H4 (cell line): ENCODE data around the gene RARRES2. TPM values are rescaled to one million over a fixed set of nuclear protein-coding genes. Genes with fewer than 3 reads are reported as not detected.
"Not testable (repeated sequence)": the region's sequence is repeated elsewhere in the genome, so short reads cannot be mapped to it uniquely, and the experiment has no call there.

Experiments used
- DNase-seq: peaks from one replicate; pipeline ENCODE4 v3.0.0-alpha.2; 2015; ENCODE audit warnings: low spot score
- total RNA-seq: library from RNA; depleted of rRNA; stranded (reverse); fragments of >200 nt; shearing (Covaris generic); gene quantifications from 2 replicates; pipeline ENCODE4 v1.2.3, GENCODE V29; 2014; rRNA removed

RARRES2 gene
- total RNA-seq = not detected in 2 replicates

DNA sequence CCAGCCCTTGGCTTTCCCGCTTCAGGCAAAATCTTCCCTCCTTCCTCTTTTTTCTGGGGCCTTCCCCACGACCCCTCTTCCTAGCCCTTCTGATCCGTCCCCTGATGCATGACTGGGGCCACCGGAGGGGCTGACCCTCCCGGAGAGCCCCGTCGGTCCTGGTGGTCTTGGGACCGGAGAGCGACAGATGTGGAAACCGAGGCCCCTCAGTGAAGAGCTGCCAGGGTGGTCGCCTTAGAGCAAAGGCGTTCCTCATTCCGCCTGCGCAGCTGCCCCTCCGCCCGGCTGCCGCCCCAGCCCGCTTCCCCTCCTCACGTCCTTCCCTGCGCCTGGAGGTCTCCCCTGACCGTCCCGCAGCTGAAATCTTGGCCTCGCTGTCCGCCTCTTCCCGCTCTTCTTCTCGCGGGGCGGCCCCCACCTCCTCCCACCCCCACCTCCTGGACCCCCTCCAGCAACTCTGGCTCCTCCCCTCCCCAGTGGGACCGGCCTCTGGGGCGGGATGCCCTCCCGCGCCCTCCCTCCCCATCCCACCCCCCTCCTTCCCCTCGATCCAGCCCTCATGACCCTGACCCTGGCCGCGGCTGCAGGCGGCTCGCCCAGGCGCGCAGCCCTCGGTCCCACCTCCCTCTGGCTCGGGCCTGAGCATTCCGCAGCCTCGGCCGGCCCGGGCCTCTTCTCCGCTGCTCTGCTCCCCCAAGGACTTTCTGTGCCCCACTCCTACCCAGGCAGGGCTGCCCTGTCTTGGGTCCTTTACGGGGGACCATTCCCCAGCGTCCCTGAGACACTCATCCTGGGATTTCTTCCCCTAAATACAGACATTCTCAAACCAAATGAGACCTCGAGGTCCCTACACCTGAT, at the start of gene RARRES2:
Gene RARRES2, minus strand, starts transcription at position 367 of the 858 bp plus-strand sequence. CDS start 1,020 bp downstream, outside the sequence.
- DNase-seq = no peak

DNA sequence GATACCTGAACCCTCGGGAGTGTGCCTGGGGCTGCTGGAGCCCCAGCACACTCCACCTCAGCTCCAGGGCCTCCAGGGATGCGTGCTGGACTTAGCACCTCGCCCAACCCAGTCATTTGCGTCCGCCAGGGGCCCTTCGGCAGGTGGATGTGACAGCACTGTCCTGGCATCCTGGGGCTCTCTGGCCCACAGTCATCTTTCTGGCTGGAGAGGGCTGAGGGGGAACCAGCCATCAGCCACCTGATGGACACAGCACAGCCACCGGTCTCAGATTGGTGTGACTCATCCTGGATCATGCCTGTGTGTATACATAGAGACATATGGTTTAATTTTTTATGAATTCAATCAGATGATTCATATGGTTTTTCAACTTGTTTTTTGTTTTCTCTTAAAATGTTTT, 48.8 kb upstream of the RARRES2 start:
- no peak for DNase-seq

DNA sequence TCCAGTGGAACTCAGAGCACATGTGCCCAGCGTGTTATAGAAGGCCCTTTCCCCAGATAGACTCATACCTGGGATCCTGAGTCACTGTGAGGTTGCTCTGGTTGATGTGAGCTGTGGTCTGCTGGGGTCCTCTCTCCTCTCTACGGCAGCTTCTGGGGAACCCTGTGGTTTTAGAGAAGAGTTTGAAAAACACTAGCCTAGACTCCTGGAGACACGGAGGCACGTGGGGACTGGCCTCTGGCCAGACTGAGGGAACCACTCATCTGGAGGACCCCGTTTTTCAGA, 48.0 kb upstream of the RARRES2 start:
- no peak for DNase-seq

DNA sequence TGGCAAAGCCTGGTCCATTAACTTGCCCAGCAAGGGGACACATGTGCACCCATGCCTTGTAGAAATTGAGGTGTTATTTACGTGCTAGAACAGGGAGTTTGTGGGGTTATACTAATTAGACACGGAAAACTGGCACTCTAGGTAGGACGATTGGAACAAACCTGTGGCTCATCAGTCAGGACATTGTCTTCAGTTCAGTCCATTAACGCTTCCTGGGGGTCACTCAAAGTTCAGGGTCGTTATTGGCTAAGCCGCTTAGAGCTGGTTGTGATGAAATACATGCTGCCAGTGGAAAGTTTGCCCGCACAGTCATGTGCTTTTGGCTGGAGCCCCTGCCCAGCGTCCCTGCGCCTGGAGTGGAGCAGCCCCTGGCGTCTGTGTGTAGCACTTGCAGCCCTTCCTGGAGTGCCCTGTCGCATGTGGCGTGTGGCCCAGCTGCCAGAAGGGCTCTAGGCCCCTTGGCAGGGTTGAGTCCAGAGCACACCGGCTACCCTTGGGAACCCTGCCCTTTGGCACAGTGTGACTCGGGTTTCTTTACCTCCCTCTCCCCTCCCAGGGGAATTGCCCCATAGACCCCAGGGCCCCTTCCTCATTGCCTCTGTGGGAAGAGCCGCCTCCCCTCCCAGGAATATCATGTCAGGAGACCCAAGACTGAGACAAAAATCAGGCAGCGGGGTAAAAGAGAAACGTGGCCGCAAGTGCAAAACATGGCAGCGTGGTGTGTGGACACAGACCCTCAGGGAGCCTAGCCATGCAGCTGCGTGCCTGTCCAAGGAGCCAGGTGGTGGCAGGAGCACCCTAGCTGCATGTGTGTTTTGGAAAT, 47.5 kb upstream of the RARRES2 start:
- peak; percentile 51 for DNase-seq

DNA sequence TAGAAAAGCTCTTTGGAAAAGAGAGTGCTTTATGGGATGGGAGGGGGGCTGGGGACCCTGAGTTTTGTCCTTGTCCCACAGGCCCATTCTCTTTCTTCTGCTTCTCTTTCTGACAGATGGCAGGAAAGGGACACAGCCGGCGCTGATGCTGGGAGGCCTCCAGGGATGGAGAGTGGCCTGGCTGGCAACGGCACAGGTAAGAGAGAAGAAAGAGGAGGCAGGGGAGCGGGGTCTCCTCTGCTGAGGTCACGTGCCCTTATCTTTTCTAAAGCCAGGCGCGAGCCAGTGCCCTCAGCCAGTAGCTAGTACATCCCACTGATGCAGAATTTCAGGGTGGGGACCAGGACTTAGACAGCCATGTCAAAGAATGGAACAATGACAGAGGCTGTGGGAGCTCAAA, 46.9 kb upstream of the RARRES2 start:
- no peak for DNase-seq

DNA sequence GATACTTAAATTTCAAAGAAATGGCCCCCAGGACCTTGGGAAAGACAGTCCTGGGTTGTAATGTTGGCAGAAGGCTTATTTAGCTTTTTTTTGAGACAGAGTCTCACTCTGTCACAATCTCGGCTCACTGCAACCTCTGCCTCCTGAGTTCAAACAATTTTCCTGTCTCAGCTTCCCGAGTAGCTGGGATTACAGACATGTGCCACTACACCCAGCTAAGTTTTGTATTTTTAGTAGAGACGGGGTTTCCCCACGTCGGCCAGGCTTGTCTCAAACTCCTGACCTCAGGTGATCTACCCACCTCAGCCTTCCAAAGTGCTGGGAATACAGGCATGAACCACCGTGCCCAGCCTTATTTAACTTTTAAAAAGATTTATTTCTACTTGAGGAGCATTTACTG, 44.5 kb upstream of the RARRES2 start:
- DNase-seq = not testable (repeated sequence)

DNA sequence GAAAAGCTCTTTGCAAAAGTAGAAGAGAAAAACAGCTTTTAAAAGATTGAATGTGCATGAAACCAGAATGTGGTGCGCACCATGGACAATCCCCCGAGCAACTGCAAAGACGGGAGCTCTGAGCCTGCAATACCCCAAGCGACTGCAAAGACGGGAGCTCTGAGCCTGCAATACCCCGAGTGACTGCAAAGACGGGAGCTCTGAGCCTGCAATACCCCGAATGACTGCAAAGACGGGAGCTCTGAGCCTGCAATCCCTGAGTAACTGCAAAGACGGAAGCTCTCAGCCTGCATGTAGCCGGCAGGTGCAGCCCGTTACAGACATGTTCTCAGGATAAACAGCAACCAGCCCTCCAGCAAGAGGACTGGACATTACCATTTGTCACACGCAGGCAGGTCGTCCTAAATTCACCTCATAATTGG, 43.9 kb upstream of the RARRES2 start:
- no peak for DNase-seq

DNA sequence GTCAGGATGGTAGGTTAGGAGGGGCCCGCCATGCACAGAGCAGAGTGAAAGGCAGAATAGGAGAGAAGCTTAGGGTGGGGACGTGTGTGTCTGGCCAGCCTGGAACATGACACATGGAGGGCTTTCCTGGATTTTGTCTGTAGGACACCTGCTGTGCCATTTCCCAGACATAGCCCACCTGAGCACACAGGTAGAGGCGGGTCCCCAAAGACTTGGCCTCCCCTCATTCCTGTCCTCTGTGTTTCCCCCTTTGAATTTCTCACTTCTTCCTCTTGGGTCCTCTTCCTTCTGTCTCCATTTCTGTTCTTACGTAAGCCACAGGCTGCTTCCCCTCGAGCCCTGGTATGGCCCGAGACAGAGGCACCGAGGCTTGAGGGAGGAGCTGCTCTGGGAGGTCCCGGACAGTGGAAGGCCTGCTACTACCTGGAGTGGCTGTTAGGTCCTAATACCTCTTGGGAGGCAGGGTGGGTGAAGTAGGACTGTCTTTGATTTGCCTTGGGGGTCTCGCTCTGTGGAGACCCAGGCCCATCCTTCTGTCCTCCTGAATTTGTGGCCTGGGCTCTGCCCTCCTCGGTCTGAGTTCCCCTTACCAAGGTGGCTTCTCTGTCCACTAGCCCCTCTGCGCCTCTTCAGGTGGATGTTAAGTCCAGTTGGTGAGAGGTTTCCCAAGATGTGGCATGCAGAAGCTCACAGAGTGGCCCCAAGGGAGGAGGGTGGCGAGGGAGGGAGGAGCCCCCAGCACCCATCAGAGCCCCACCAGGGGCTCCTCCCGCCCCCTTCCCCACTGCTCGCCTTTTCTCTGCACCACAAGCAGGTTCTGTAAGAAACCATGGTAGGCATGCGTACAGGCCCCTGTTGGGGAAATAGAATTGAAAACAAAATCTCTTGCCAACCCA, 43.2 kb upstream of the RARRES2 start:
- DNase-seq = no peak

DNA sequence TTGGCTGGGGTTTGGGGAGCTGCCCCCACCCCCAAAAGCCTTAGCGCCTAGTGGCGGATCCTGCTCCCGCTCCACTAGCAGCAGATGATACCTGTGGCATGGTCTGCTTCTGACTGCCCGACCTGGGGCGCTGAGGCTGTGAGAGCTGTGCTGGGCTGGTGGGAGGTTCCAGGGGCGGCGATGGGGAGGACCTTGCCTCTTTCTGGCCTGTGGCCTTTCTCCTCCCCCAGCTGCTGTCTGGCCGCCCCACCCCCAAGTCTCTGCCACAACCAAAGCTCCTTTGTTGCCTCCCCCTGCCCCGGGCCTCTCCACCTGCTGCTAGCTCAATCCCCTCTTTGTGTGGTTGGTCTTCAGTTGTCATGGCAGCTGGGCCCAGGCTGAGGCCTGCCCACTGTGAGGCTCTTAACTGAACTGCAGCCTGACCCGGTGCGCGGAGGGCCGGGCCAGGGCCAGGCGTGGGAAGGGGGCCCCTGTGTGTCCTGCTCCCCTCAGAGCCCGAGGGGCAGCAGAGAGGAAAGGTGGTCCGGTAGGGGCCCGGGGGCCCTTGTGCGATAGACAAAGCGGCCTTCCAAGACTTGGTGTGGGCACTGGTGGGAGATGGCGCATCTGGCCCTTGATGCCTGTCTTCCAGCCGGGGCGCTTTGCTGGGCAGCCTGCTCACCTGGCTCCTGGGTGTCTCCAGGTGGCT, 42.4 kb upstream of the RARRES2 start:
- DNase-seq = no peak

DNA sequence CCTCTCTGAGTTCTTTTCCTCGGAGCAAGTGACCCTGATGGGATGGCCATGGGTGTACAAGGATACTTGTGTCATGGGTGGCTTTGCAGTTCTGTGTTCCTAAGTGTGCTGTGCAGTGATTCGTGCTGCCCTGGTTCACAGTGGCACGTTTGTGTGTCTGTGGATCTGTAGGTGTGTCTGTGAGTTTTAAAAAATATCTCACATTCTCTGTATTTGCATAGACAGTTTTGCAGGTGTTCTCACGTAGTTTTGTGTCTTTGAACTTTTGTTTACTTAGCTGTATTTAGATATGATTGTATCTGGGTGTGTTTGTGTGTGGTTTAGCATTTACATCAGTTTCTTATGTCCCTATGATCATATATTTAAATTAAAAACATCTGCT, 41.4 kb upstream of the RARRES2 start:
- DNase-seq = no peak

DNA sequence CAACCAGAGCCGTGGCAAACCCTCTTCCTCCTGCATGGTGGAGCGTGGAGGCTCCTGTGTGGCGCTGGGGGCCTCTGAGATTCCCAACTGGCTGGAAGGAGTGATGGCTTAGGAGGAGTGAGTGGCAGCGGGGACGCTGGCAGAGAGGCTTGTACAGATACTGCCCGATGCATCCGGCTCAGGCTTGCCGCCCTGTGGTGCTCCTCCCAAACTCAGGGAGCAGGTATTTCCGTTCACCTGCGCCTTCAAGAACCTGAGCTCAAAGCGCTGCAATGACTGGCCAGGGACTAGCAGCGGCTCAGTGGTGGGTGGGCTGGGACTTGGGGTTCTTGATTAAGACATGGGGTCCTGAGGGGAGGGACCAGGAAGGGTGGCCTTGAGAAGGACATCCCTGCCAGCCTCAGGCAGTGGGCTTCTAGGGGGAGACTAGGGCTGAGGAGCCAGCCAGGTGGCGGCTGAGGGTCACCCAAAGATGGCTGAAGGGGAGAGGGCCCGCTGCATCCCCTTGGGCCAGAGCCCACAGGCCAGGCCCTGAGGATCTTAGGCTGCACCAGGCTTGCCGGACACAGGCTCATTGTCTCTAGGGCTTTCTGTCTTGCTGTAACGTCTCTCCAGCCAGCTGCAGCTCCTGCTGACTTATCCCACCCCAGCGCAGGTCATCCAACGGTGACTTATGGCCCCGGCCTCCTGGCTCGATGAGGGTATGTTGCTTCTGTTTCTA, 40.9 kb upstream of the RARRES2 start:
- DNase-seq = no peak

DNA sequence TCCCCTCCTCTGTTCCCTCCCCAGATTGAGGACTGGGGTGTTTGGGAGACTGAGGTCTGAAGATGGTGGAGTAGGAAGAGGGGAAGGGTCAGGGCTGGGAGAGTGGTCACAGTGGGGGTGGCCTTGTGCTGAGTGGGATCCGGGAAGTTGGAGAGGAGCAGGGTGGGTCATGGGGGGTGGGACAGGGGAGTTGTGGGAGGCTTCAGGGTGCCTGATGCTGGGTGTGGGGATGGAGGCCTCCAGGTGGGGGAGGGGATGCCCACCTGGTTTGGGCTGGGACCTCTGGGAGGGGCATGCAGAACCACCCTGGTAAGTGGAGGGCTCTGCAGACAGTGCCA, 40.3 kb upstream of the RARRES2 start:
- DNase-seq = no peak

DNA sequence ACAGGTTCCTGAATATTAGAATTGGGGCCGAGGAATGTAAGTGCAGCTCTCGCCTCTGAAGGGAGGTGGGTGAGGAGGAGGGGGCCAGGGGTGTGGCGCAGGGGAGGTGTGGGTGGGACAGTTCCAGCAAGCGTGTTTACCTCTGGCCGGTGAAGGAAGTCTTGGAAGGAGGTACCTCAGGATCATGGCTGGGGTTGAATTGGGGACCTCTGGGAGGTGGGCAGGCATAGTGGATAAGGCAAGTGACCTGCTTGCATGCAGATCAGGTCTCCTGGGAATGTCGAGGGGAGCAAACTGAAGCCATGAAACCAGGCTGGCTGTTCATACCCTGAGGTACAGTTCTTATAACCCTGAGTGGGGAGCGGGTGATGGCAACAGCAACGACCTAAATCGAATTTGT, 39.7 kb upstream of the RARRES2 start:
- DNase-seq = no peak

DNA sequence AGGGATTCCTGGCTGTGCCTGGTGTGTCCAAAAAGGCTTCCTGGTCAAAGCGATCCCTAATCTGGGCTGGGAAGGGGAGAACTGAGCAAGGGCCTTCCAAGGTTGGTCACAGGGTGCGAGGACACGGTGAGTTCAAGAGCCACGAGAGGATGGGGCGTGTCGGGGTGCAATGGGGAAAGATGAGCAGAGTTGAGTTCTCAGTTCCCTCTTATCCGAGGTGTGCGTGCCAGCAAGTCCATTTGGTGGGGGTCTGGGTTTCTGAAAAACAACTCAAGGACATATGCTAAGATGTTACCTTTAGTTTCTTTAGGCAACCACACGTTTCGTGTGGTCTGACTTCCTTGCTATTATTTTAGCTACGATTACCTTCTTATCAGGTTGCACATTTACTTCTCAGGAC, 39.0 kb upstream of the RARRES2 start:
- DNase-seq = no peak

DNA sequence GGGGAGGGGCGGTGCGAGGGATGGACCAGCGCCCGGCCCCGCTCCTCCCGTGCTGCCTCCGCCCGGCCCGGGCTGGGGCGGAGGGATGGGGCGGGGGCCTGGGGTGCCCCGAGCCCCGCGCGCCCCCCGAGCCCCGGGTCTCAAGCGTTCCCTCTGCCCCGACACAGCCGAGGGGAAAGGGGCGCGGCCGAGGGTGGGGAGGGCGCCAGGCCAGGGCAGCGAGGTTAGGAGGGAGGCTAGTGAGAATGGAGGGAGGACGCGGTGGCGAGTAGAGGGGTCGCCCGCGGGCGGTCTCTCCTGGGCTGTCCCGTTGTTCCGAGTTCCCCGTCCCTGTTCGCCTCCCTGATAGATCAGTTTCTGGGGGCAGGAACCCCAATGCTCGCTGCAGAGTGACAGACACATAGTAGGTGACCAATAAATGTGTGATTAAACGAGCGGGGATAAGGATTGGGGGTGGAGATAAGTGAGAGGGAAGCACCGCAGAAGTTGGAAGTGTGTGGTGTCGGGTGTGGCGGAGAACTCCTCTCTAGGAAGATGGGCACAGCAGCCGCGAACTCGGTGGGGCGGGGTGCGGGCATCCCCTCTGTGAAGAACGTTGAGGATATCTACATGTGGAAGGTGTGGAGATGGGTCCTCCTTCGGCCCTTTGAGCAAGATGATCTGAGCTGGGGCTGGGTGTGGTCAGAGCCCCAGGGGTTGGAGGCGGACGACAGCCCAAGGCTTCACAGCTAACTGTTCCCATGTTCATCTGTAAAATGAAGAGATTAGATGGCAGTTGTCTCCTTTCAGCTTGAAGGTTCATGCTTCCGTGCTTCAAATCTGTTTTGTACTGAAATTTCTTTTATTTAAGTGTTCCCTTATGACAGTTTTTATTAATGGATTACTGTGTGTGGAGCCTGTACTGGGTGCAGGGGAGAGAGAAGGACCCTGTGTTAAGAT, 38.3 kb upstream of the RARRES2 start:
- DNase-seq = no peak

DNA sequence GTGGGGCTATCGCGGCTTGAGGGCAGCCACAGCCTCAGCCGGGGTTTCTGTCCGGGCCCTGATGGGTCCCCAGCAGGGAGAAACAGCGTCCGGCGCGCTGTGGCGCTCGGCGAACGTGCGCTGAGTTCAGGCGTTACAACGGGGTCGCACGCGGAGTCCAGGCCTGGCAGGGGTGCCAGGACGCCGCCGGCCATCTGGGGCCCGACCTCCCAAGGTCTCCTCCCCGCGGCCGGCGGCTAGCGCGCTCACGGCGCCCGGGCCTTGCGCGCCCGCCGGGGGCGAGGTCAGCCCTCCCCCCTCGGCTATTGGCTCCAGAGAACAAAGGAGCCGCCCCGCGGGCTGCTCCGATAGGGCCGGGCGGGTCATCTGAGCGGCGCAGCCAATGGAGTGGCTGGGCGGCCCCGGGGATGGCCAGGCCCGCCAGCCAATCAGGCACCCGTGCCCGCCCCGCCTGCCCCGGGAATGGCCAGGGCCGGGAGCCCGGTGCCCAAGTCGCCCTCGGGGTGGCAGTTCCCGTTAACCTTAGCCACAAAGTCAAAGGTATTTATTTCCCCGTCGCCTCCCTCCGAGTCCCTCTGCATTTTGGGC, 37.5 kb upstream of the RARRES2 start, which contains the start of gene ZNF775:
Gene ZNF775, plus strand, starts transcription at position 478 of the 588 bp plus-strand sequence. CDS start 9,141 bp downstream, outside the sequence.
- DNase-seq = peak; percentile 88

DNA sequence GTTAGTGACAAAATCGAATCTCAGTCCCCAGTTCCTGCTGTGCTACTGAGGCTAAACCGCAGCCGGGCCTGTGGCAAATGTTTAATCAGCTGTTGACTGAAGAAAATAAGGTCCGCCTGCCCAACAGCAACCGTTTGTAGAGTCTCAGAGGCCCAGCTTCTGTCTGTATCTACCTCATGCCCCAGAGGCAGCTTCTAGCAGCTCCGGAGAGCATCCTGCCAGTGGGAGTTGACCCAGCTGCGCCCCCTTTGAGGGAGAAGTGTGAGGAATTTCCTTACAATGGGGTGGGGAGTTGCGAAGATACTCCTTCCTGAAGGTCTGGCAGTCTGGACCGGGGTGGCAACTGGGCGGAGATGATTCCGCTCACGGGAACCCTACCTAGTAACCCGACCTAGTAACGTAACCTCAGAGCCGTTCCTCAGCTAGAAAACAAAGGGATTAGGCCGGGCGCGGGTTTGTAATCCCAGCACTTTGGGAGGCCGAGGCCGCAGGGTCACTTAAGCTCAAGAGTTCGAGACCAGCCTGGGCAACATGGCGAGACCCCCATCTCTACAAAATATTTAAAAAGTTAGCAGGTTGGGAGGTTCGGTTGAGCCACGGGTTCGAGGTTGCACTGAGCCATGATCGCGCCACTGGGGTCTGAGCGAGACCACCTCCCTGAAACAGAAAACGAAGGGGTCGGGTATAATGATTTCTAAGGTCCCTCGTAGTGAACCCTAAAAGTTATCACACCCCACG, 36.9 kb upstream of the RARRES2 start:
- peak; percentile 87 for DNase-seq

DNA sequence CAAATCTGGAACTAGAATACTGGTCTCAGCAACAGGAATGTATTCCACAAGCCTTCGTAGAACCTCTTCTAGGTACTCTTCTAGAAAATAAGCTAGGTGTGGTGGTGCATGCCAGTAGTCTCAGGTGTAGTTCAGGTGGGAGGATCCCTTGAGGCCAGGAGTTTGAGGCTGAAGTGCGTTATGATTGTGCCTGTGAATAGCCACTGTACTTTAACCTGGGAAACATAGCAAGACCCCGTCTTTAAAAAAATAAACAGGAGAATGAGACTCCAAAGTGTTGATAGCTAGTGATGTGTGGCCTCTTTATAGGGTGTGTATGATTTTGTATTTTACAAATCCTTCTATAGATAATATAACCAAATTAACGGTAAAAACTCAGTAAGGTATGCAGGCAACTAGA, 36.2 kb upstream of the RARRES2 start:
- DNase-seq = no peak

DNA sequence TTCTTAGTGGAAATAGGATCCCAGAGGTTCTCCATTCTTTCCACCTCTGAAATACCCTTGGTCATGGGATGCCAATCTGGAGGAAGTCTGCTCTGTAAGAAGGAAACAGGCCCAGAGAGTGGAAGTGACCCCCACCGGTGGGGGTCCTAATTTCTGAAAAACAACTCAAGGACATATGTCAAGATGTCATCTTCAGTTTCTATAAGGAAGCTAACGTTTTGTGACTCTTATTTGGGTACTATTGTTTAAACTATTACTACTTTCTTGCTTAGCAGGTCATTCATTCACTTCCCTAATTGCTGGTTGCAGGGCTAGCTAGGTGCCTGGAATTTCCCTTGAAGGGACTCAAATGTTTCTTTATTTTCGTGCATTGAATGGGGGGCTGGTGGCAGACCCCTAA, 35.8 kb upstream of the RARRES2 start:
- DNase-seq = no peak
